GM18909 (cell line): Measurements from ENCODE around the gene TMEM255B.
"Not testable (repeated sequence)": the region's sequence is repeated elsewhere in the genome, so short reads cannot be mapped to it uniquely, and the experiment has no call there.

Experiments used
- ATAC-seq: cut with Tn5 transposase; IDR thresholded peaks from one replicate; pipeline ENCODE4 v1.9.1; 2021; ENCODE audit warnings: mild to moderate bottlenecking; ENCODE audit not compliant: unreplicated experiment, poor library complexity

Gene TMEM255B

GRCh38 chr13:113827021-113827420 is 68.0 kb downstream of the TMEM255B start:
- ATAC-seq = no peak

- ATAC-seq = no peak
Measured at GRCh38 chr13:113828282-113828825, 69.3 kb downstream of the TMEM255B start.

DNA sequence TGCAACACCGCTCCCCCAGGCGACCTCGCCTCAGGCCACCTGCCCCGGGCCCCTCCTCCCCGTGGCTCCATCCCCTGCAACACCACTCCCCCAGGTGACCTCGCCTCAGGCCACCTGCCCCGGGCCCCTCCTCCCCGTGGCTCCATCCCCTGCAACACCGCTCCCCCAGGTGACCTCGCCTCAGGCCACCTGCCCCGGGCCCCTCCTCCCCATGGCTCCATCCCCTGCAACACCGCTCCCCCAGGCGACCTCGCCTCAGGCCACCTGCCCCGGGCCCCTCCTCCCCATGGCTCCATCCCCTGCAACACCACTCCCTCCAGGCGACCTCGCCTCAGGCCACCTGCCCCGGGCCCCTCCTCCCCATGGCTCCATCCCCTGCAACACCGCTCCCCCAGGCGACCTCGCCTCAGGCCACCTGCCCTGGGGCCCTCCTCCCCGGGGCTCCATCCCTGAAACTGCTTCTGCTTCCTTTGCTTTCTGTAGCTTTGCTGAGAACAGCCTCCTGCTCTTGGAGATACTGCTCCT is 71.5 kb downstream of the TMEM255B start:
- not testable (repeated sequence) for ATAC-seq

- no peak for ATAC-seq
Measured at GRCh38 chr13:113831061-113831460, 72.0 kb downstream of the TMEM255B start.

DNA sequence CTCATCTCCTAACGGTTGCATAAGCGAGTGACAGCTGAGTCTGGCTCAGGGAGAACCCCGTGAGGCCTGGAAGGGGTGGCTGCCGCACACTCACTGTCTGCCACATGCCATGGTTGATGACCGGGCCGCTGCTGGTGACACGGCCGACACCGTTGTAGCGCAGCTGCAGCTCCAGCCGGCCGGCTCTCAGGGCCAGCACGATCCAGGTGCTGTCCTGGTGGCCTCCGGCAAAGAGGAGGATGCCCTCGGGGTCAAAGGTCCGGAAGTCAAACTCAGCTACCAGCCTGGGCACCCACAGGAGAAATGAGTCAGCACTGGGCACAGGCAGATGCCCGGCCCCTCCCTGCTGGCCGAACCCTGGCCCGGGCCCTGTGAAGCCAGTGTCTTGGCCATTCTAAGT is 73.2 kb downstream of the TMEM255B start:
- ATAC-seq = no peak

- no peak for ATAC-seq
Measured at GRCh38 chr13:113832631-113833030, 73.6 kb downstream of the TMEM255B start.

GRCh38 chr13:113833111-113833830 is 74.2 kb downstream of the TMEM255B start:
- no peak for ATAC-seq

GRCh38 chr13:113834006-113834405 is 75.0 kb downstream of the TMEM255B start:
- ATAC-seq = not testable (repeated sequence)

GRCh38 chr13:113834496-113835200 is 75.6 kb downstream of the TMEM255B start:
- no peak for ATAC-seq

GRCh38 chr13:113835461-113836270 is 76.6 kb downstream of the TMEM255B start:
- no peak for ATAC-seq

DNA sequence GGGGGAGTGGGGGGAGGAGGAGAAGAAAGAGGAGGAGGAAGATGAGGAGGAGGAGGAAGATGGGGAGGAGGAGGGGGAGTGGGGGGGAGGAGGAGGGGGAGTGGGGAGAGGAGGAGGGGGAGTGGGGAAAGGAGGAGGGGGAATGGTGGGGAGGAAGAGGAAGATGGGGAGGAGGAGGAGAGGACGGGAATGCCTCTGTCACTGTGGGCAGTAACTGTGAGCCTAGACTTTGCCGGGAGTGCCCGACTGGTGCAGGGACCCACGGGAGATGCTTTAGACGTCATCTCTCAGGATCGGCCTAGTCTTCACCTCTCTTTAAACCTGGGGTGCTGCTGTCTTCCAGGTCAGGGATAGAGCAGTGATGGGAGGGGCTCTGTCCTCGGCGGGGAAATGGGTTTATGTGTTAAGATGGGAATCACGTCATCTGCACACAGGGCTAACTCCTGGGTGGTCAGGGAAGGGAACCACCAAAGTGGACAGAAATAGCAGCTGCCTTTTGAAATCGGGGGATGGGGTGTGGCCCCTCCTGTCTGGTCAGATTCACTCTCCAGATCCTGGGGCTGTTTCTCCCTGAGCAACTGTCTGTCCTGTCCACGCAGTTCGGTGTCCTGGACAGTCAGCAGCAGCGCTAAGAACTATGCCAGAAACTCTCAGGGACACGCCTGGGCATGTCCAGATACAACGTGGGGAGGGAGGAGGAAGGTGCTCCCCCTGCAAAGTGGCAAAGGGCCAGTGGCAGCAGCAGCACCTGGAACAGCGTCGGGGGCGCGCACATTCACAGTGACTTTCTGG is 77.9 kb downstream of the TMEM255B start:
- ATAC-seq = no peak

DNA sequence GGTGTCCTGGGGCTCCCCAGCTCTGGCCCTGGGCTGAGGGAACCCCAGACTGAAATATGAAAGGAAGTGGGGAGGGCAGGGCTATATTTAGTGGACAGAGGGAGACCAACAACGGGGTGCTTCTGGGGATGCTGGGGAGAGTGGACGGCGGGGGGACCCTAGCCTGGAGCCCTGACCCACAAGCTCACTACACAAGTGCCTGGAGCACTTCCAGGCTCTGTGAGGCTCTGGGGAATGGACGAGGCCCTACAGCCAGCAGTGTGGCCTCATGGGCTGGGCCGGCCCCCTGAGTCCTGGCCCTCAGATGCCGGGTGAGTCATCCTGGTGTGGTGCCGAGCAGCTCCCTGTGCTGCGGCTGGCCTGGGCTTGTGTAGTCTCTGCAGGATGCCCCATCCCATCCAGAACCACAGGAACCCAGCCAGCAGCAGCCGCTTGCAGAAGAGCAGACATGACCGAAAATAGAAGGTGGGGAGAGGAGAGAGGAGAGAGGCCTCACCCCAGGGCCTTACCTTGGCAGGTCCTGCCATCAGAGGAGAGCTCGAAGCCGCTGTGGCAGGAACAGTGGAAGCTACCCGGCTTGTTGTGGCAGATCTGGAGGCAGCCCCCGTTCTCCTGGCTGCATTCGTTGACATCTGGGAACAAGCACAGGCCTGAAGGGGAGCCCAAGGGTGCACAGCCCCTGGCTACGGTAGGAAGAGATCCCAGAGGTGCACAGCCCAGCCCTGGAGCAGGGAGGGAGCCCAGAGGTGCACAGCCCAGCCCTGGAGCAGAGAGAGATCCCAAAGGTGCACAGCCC is 78.7 kb downstream of the TMEM255B start:
- no peak for ATAC-seq

DNA sequence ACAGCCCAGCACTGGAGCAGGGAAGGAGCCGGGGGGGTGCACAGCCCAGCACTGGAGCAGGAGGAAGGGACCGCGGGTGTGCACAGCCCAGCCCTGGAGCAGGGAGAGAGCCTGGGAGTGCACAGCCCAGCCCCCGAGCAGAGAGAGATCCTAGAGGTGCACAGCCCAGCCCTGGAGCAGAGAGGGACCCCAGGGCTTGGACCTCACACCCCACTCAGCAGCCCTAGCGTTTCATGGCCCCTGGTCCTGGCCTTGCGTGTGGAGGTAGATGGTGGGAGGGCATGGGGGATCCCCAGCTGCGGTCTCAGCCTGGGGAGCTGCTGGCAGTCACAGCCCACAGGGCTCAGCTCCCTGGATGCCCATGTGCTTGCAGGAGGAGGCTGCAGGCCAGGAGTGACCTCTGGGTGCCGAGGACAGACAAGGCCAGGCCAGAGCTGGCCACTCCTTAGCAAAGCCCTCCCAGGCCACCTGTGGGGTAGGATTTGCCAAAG is 79.7 kb downstream of the TMEM255B start:
- no peak for ATAC-seq

DNA sequence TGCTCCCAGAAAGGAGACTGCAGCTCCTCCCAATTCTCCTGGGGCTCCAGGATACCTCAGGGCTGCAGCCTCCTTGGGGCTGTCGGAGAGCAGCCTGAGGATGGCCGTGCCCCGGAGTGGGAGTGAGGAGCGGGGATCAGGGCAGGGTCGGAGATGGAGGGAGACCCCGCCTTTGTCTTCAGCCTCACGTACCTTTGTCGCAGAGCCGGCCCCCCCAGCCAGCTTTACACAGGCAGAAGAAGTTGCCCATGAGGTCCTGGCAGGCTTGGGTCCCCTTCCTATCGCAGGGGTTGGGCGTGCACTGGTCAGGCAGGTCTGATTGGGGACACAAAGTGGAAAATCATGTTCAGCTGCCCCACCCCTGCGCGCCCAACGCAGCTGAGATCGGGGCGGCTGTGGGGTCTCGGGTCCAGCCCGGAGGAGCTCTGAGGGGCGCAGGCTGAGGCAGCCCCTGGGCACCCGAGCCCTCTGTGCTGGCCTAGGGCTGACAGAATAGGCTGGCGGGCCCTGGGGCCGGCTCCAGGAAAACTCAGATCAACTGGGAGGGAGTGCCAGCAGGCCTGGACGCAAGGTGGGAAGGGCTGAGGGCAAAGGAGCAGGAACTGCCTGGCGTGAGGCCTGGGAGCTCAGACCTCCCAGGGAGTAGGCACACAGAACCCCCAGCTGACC is 80.6 kb downstream of the TMEM255B start:
- ATAC-seq = no peak

GRCh38 chr13:113840541-113841352 is 81.7 kb downstream of the TMEM255B start:
- ATAC-seq = no peak

DNA sequence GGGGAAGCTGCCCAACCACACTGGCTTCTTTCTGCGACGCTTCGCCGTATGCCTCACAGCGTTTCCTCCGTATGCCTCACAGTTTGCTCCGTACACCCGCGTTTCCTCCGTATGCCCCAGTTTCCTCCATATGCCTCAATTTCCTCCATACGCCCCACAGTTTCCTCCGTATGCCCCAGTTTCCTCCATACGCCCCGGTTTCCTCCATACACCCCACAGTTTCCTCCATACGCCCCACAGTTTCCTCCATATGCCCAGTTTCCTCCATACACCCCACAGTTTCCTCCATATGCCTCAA is 82.3 kb downstream of the TMEM255B start:
- ATAC-seq = no peak

GRCh38 chr13:113842336-113843062 is 83.5 kb downstream of the TMEM255B start:
- ATAC-seq = no peak
